Activated T-cell treated with anti-CD3 and anti-CD28 coated beads, Interleukin-2, amount 50 U/mL, for 24 hours (primary cell): Measurements from ENCODE around the gene PTPN22.

Experiments
- DNase-seq: peaks from one replicate; pipeline ENCODE4 v3.0.0-alpha.2; 2020
- H3K27ac Mint-ChIP-seq: 2 replicates; pipeline ENCODE4 v1.8.0; 2020; ENCODE audit warnings: mild to moderate bottlenecking, mixed read lengths
- H3K27me3 Mint-ChIP-seq: 2 replicates; pipeline ENCODE4 v1.8.0; 2020; ENCODE audit warnings: mixed read lengths
- H3K36me3 Mint-ChIP-seq: 2 replicates; pipeline ENCODE4 v1.8.0; 2020; ENCODE audit warnings: low read depth, mixed read lengths
- H3K4me1 Mint-ChIP-seq: 2 replicates; pipeline ENCODE4 v1.8.0; 2020; ENCODE audit warnings: low read depth, mixed read lengths
- H3K4me3 Mint-ChIP-seq: 2 replicates; pipeline ENCODE4 v1.8.0; 2020; ENCODE audit warnings: mild to moderate bottlenecking, moderate library complexity, mixed read lengths
- H3K9me3 Mint-ChIP-seq: 2 replicates; pipeline ENCODE4 v1.8.0; 2020; ENCODE audit warnings: mixed read lengths

Gene PTPN22

DNA sequence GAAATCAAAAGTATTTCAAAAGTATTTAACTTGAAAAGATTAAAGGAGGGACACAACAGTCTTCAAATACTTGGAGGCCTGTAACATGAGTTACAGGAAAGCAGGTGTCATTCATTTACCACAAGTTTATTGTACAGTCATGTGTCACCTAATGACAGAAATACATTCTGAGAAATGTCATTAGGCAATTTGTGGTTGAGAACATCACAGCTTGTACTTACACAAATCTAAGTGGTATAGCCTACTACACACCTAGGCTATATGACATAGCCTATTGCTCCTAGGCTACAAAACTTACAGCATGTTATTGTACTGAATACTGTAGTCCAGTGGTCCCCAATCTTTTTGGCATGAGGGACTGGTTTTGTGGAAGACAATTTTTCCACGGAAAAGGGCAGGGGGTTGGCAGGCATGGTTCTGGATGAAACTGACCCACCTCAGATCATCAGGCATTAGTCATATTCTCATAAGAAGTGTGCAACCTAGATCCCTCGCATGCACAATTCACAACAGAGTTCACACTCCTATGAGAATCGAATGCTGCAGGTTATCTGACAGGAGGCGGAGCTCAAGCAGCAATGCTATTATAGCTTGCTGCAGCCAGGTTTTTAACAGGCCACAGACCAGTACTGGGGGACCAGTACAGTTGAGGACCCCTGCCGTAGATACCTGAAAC is 87.3 kb downstream of the PTPN22 start:
- Mint-ChIP-seq H3K36me3 (peaks cover 26% of the 10 kb centered on the region), H3K27me3 (no peaks in the 10 kb centered on the region), H3K4me3 (peak overlapping the region; percentile 68), H3K27ac (no peak overlapping the region), H3K9me3 (no peaks in the 10 kb centered on the region), H3K4me1 (peaks cover 39% of the 10 kb centered on the region)
- peak; percentile 51 for DNase-seq

DNA sequence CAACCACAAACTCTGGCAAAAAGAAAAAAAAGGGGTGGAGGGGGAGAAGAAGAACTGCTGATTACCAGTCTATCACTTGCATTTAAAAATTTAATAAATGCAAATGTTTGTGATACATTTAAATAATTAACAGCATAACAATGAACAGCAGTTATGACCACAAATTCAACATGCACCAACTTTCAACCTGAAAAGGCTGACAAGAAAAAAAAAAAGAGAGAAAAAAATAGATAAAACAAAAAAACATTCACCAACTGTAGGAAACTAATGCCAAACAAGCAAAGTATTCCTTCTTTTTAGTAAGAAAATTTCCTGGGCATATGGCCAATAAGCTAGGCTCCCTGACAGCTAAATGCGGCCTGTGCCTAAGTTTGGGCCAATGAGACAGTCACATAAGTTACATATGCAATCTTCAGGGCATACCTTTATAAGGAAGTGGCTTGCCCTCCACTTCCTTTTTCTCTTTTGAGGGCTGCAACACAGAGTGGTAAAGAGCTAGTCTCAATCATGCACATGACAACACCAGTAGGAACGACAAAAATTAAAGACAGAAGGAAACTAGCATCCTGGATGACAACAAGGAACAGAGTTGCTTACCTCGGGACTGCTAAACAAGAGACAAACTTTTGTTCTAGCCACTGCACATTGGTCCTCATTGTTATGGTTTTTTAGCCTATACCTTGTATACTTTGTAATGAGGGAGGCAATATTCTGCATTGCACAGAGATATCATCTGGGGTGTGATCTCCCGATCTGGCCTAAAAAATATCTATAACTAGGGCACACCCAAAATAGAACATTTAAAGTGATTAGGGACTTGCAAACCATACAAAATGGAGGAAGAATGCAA is 88.0 kb downstream of the PTPN22 start:
- Mint-ChIP-seq H3K4me3 (peak overlapping the region; percentile 68), H3K36me3 (peaks cover 22% of the 10 kb centered on the region), H3K27me3 (no peaks in the 10 kb centered on the region), H3K4me1 (peaks cover 36% of the 10 kb centered on the region), H3K27ac (no peak overlapping the region), H3K9me3 (no peaks in the 10 kb centered on the region)
- DNase-seq, result no peak

DNA sequence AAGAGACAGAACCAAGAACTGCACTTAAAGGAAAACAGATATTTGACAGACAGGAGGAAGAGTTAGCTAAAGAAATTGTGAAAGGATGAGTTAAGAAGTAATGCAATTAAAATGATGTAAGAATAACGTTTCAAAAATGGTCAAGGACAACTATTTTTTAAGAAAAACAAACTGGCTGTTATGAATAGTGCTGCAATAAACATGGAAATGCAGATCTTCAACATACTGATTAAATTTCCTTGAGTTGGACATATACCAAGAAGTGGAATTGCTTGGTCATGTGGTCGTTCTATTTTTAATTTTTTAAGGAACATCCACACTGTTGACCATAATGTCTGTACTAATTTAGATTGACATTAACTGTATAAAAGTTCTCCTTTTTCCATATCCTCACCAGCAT is 89.1 kb downstream of the PTPN22 start:
- Mint-ChIP-seq H3K27me3 (no peaks in the 10 kb centered on the region), H3K4me1 (peaks cover 26% of the 10 kb centered on the region), H3K9me3 (no peaks in the 10 kb centered on the region), H3K36me3 (peaks cover 18% of the 10 kb centered on the region), H3K27ac (no peak overlapping the region), H3K4me3 (no peak overlapping the region)
- no peak for DNase-seq

DNA sequence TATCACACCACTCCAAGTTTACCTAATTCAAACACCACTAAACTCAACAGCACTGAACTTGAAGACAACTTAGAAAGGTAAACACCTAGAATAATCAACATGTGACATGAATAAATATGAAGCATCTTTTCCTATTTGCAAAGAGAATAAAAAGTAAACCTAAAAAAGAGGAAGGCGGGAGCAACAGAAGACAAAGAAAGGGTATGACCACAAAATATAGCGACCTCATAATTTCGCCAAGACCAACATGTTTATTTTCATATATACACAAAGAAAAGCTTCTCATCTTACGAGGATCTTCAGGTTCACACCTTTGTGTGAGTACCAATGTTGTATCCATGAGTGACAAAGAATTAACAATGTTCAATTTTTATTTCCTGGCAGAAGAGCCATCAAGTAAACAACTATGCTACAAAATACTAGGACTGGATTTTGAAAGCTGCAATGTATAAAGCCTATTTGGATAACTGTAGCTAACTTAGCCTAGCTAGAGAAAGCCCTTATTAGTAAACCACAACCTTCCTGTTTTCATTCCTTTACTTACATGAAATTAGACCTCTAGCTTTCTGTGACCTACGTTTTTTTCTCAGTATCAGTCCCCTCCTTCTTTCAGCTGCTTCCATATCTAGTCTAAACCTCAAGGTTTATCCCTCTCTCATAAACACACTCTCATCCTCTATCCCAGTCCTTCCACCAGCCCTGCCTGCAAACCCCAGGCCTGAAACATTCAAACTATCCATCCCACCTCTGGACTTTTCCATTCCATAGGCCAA is 91.0 kb downstream of the PTPN22 start:
- Mint-ChIP-seq H3K4me3 (no peak overlapping the region), H3K9me3 (no peaks in the 10 kb centered on the region), H3K4me1 (peaks cover 15% of the 10 kb centered on the region), H3K36me3 (peaks cover 22% of the 10 kb centered on the region), H3K27me3 (no peaks in the 10 kb centered on the region), H3K27ac (no peak overlapping the region)
- DNase-seq, result no peak

DNA sequence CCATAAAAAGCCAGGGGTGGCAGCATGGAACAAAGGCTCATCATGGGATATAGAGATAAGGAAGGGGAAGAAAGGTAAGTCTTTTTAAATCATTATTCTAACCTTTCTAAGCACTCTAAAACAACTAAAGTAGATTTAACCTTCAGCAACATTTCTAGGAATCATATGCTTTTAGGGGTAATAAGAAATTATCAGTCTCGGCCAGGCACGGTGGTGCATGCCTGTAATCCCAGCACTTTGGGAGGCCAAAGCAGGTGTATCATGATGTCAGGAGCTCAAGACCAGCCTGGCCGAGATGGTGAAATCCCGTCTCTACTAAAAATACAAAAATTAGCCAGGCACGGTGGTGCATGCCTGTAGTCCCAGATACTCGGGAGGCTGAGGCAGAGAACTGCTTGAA is 92.0 kb downstream of the PTPN22 start:
- DNase-seq, result no peak
- Mint-ChIP-seq H3K27me3 (no peaks in the 10 kb centered on the region), H3K9me3 (no peaks in the 10 kb centered on the region), H3K36me3 (peaks cover 26% of the 10 kb centered on the region), H3K4me3 (no peak overlapping the region), H3K27ac (no peak overlapping the region), H3K4me1 (peaks cover 10% of the 10 kb centered on the region)

DNA sequence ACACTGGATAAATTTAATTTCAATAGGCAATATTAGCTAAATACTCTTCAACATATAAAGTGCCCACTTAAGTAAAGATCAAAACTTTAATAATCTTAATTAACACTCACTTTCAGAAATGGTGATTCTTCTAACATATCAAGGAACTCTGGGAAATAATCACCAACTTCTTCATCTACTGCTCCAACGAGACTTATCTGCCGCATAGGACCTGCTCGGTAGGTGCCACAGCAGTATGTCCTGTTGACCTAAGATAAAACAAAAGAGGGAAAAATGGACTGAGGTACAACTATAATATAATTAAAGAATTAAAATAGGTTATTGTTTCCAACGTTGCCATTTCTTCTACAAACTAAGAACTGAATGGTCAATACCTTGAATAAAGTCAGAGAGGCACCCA is 94.0 kb downstream of the PTPN22 start:
- H3K4me1 Mint-ChIP-seq, result peaks cover 10% of the 10 kb centered on the region
- H3K4me3 Mint-ChIP-seq, result no peak overlapping the region
- no peaks in the 10 kb centered on the region for H3K27me3 Mint-ChIP-seq
- peaks cover 35% of the 10 kb centered on the region for H3K36me3 Mint-ChIP-seq
- no peak for DNase-seq
- no peak overlapping the region for H3K27ac Mint-ChIP-seq
- no peaks in the 10 kb centered on the region for H3K9me3 Mint-ChIP-seq

DNA sequence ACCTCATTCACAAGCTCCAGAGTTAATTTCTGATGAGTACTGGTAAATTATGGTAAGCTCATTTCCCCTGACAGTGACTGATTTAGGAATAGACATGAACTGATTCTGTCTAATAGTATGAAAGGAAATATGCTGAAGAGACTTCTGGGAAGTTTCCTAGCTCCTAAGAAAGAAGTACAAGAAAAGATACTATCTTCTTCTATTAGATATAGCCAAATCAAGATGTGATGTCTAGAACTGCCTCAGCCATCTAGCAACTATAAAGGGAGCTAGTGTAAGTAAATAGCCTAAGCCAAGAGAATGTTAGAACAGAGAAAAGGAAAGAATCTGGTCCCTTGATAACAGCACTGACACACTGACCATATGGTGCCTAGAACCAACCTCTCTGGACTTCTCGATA is 101.5 kb downstream of the PTPN22 start:
- H3K27me3 Mint-ChIP-seq, result no peaks in the 10 kb centered on the region
- DNase-seq, result no peak
- H3K9me3 Mint-ChIP-seq, result no peaks in the 10 kb centered on the region
- no peak overlapping the region for H3K4me3 Mint-ChIP-seq
- H3K4me1 Mint-ChIP-seq, result peaks cover 49% of the 10 kb centered on the region
- H3K36me3 Mint-ChIP-seq, result peaks cover 63% of the 10 kb centered on the region
- no peak overlapping the region for H3K27ac Mint-ChIP-seq

DNA sequence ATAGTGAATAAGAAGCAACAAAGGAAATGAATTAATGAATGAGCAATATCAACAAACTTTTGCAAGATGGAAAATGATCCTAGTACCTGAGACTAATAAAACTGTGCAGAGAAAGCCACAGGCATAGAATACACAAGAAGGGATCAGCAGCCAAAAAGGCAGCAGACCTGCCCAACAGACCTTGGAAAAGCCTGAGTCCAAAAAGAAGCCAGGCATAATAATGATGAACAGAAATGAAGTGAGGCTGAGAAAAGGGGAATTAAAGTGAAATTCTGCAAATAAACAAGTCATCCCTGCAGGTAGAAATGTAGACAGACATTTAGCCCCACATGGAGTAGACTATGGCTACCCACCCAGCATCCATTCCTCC is 101.9 kb downstream of the PTPN22 start:
- Mint-ChIP-seq H3K4me1 (peaks cover 53% of the 10 kb centered on the region), H3K36me3 (peaks cover 67% of the 10 kb centered on the region), H3K27me3 (no peaks in the 10 kb centered on the region), H3K9me3 (no peaks in the 10 kb centered on the region), H3K4me3 (no peak overlapping the region), H3K27ac (peak overlapping the region; percentile 51)
- no peak for DNase-seq

DNA sequence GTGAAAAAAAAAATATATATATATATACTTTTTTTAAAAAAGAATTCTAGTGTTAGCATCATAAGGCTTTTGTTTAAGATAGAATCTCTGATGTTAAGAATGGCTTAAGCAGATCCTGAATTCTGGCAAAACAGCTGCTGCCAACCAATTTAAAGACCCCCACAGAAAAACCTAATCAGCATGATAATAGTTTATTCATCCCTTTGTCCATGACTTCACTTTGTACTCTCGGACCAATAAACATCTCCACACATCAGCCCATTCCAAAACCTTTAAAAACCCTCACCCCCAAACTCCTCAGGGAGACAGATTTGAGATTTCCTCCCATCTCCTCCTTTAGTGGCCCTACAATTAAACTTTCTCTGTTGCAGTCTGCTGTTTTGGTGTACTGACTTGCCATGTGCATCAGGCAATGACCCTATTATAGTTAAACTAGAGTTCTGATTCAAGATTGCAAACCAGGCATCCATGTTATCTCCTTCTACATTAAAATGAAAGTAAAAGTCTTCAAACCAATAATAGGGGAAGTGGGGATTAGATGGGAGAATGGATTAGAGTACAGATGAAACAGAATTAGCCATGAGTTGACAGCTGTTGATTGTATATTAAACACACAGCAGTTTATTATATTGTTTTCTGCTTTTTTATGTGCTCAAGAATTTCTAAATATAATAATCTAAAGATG is 102.5 kb downstream of the PTPN22 start:
- no peak overlapping the region for H3K4me3 Mint-ChIP-seq
- peak overlapping the region; percentile 59 for H3K27ac Mint-ChIP-seq
- peaks cover 69% of the 10 kb centered on the region for H3K36me3 Mint-ChIP-seq

DNA sequence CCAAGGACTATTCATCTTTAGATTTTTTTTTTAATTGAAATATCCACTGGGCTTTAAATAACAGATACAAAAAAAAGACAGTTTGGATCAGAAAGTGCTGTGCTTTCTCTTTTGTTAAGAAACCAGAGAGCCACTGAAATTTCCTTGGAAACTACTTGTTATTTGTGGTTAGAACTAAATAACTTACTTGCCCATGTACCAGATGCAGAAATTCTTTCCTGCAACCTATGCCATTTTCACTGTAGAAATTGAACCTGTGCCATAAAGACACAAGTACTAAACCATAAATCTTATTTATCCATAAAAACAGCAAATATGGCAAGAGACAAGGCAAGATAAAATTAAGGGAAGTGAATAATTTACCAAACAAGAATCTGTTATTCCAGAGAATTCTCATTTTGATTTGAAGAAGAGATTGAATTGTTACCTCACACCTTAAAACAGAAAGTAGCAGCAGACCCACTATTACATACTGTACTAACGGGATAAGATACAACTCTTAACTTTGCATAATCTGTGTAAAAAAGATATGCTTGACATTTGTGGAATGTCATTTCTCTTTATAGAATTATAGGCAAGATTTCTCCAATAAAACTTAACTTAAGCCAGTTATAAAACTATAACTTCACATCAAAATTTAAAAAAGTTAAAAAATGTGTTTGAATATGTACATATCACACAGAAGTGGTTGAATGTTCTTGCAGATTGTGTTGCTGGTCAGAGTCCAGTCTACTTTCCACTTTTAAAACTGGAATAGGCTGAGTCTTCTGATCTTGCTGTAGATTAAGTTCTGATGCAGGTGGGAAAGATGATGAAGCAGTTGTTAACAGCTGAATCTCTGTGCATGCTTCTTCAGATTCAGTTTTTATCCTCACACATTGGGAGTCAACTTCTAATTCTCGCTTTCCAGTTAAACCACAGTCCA is 105.9 kb downstream of the PTPN22 start:
- Mint-ChIP-seq H3K27ac (no peak overlapping the region), H3K4me3 (no peak overlapping the region), H3K4me1 (peaks cover 47% of the 10 kb centered on the region), H3K36me3 (peaks cover 64% of the 10 kb centered on the region), H3K27me3 (no peaks in the 10 kb centered on the region), H3K9me3 (no peaks in the 10 kb centered on the region)
- DNase-seq, result no peak

More for the DNA sequence above, 102.5 kb downstream of the PTPN22 start:
- DNase-seq, result no peak
- Mint-ChIP-seq H3K4me1 (peaks cover 54% of the 10 kb centered on the region), H3K9me3 (no peaks in the 10 kb centered on the region), H3K27me3 (no peaks in the 10 kb centered on the region)
